Measurements from ENCODE around the gene JPH3.
"Not testable (repeated sequence)": the region's sequence is repeated elsewhere in the genome, so short reads cannot be mapped to it uniquely, and the experiment has no call there.

The JPH3 gene

DNA sequence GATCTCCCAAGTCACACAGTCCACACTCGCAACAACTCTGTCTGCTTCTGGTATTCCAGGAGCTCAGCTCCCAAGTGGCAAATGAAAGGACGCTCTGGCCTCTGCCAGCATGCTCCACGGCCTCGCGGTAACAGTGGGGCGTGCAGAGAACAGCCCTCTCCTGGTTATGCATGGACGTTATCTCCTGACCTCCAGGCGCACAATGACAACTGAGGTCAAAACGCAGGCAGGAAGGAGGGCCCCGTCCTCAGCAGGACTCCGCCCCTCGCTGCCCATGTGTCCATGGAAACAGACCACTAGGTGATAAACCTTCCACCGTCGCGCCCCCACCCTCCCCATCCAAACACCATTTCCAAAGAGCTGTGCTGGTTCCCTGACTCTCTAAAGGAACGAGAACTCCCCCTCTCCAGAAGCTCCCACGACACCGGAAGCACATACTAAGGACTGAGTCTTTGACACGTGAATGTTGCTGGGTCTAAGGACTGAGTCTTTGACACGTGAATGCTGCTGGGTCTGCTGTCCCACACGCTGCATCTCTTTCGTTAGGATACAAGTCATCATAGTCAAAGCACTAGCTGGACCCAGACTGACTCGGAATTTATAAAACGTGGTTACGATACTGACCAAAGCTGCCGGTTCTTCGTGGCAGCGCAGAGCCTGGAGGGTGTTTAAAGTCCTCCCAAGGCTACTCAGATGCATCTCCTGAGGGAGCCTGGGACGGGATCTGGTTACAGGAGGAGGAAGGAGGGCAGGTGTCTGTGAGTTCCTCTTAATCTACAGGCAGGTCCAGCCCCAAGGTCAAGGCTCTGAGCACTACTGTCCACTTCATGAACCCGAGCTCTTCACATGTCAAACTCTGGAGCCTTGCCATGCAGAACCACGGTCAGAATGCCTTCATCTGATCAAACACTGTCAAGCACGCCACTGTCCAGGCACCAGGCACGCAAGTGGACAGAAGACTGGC lies 119.6 kb downstream of the JPH3 start:
- DNase-seq: no peak

DNA sequence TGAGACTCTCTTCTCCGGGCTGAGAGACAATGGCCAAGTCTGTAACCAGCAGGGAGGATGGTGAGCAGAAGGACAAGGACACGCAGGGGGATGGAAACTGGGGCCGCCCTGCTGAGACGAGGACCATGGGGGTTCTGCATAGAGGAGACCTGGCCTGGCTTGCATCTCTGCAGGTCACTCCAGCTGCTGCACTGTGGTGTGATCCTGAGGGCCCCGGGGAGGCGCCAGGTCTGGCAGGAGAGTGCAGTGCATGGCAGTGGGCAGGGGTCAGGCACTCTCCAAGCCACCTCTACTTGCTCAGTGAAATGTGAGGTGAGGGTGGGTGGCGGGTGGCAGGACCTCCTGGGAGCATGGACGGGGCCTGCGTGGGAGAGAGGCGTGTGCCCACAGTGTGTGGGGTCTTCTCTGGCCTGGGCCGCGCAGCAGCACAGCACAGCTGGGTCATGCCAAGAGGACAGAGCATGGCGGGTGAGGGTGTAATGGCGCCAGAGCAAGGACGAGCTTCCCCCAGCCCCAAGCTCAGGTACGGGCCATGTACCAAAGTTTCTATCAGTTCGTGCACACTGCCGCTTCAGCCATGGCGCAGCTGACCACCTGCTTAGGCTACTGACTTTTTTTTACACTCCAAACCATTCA lies 120.4 kb downstream of the JPH3 start:
- no peak for DNase-seq

- peak; percentile 79 for DNase-seq
These were observed 120.9 kb downstream of the JPH3 start for GRCh38 chr16:87723226-87723623.

DNA sequence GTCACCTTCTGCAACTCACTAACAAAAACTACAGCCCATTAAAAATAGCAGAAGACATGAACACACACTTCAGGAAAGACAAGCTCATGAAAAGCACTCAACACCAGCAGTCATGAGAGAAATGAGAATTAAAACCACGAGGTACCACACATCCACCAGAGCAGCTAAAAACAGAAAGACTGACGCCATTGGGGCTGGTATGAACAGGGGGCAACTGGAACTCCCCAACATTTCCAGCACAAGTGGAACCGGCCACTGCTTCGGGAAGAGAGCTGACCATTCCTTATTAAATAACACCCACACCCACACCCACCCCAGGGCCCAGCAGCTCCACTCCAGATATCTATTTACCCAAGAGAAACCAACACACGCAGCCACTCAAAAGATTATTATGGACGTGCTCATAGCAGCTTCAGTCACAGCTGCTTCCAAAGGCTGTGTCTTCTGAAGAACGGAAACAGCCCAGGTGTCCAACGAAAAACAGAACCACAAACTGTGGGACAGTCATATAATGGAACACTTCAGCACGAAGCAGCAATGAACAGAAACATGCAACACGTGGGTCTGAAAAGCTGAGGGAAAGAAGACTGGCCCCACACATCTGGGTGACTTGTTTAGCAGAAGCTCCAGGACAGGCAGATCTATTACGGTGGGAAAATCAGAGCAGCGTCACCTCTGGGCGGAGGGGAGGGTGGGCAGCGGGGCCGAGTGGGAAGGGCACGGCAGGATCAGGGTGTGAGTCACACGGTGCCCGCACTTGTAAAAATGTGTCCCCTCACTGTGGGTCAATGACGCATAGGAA lies 122.4 kb downstream of the JPH3 start:
- DNase-seq: peak; percentile 68

GRCh38 chr16:87725596-87726235 lies 123.4 kb downstream of the JPH3 start:
- no peak for DNase-seq

DNA sequence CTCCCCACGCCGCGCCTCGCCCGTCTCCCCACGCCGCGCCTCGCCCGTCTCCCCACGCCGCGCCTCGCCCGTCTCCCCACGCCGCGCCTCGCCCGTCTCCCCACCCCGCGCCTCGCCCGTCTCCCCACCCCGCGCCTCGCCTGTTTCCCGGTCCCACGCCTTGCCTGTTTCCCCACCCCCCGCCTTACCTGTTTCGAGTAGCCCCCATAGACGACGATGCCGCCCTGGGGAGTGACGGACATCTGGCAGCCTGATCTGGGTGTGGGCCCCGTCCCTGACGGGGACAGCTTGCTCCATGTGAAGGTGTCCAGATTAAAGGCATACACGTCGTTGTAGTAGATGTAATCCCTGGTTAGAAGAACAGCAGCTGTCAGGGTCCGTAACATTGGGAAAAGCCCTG lies 124.3 kb downstream of the JPH3 start:
- not testable (repeated sequence) for DNase-seq

DNA sequence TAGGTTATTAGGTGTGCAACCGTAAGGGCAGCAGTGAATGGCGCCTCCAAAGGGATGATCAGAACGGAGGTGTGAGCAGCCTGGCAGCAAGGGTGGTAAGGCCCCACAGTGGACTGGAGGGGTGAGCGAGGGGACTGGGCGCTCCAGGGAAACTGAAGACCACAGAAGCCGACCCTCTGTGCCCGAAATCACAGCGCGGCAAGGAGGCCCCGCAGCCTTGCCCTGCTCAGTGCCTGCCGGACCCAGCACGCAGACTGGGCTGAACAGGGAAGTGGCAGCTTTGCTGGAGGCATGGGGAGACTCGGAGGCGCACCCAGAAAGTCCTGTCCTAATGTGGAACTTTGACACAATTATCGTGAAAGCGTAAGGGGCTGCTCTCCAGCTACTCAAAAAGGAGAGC lies 125.0 kb downstream of the JPH3 start:
- DNase-seq: no peak

GRCh38 chr16:87728026-87728425 lies 125.7 kb downstream of the JPH3 start:
- no peak for DNase-seq

DNA sequence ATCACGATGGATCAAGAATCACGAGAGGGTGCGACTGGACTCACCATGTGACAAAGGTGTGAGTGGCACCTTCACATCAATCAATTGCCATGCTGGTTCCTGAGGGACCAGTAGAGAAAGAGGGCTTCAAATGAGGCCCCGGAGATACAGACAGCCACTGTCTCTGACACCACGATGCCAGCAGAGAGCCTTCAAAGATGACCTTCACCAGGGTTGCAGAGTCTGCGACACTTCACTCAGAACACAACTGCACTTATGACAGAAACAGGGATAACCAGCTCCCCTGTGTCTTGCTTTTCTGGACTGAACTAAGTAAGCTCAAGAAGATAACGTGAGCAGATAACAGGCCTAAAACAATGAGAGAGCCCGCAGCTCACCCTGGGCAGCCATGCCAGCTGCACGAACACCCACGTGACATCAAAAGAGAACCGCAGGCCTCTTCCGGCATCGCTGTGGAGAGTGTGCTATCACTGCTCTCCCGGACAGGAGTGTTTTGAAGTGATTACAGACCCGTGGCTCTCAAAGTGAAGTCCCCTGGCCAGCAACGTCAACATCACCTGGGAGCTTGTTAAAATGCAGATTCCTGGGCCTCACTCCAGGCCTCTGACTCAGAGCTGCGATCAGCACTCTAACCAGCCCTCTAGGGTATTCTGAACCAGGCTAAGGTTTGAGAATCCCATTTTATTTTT lies 127.1 kb downstream of the JPH3 start:
- no peak for DNase-seq

DNA sequence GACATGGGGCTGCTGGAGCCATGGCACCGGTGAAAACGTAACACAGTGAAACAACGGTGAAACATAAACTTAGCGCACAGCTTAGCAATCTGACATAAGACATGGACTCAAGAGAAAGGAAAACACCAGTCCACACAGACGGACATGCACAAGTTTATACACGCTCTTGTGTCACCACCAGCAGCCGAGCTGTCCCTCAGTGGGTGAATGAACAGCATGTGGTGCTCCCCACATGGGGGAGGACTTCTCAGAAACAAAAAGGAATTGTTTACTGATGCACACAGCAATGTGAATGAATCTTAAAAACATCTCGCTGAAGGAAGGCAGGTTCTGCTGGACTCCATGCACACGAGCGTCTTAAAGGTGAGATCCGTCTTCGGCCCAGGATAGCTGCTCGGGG lies 129.3 kb downstream of the JPH3 start:
- no peak for DNase-seq

DNA sequence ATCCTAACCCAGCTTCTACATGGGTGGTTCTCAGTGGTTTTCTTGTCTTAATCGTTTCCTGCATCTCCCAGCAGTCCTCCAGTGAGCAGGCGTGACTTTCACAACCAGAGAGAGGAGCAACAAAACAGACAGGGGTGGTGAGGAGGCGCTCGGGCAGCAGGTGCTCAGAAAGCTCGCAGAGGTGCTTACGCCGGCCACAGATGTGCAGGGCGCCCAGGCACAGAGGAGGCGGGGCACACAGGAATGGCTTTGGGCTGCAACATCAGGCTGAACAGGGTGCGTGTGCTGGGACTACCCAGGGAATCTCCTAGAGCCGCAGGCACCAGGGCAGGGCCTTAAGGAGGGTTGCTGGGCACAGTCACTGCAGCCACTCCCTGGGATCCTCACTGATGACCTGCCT lies 130.9 kb downstream of the JPH3 start:
- DNase-seq: peak; percentile 86

GRCh38 chr16:87734644-87735043 lies 132.3 kb downstream of the JPH3 start:
- DNase-seq: no peak

DNA sequence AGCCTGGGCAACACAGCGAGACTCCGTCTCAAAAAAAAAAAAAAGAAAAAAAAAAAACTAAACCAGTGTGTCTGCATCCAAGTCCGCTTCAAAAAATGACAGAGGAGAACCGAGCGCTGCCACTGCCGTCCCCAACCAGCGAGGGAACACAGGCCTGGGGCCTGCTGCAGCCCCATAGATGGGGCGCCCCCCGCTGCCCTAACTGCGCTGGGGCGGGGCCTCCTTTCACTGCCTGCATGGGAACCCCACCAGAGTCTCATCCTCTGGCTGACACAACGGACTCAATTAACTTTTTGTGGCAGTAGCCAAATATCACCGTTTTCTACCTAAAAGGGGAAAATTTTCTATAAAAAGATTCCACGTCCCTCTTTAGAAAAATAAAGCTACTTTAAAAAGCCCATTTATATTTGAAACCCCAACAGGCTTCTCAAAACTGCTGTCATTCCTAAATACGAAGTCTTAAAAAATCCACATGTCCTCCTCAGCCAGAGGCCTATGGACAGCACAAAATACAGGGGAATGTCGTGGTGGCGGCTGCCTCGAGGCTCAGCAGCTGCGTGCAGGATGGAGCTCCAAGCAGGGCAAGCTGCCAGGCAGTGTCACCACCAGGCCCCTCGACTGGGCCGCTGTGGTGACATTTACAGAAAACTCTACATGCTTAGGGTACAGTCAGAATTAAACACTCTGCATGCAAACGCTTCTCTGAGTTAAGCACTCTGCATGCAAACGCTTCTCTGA lies 133.1 kb downstream of the JPH3 start:
- no peak for DNase-seq

DNA sequence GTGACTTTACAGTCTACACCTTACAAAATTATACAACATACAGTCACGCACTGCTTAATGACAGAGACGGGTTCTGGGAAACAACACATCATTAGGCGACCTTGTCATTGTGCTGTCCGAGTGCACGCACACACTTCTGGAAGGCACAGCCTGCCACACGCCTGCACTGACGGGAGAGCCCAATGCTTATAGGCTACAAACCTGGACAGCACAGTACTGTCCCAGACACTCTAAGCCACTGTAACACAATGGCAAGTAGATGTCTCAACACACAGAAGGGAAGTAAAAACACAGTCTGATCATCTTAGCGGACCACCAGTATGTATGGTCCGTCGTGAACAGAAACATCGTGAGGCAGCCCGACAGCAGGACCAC lies 133.7 kb downstream of the JPH3 start:
- DNase-seq: no peak

GRCh38 chr16:87739801-87740200 lies 137.5 kb downstream of the JPH3 start:
- no peak for DNase-seq

DNA sequence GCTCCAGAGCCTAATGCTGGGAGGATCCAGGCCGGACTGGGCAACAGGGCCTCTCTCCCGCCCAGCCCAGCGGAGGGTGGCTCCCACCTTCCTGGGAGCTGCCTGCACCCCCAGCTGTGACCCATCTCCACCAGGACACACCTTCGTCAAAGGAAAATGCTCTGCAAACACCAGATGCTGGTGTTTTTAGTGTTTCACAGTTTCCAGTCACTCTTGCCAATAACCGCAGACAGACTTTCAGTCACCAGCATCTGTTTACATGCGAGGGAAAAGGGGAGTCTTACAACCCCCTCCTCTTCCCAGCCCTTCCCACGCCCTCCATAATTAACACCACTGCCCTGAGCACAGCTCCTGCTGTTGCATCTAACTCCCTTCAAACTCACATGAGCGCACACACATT lies 138.1 kb downstream of the JPH3 start:
- no peak for DNase-seq

DNA sequence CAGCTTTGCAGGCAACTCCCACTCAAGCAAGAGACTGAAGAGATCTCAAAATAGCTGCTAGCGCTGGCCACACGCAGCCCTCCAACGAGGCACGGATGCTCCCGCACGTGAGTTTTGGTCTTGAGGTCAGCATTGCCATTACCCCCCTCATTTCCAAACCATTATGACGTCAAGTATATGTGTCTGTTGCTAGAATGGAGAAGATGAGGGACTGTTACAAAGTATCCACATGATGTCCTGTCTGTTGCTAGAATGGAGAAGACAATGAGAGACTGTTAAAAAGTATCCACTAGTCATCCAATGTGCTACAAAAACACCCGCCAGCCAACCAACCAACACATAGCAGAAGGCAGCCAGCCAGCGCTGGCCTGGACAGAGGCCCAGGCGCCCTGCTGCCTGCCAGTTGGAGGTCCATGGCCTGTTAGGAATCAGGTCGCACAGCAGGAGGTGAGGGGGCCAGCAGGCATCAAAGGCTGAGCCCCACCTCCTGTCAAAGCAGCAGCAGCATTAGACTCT lies 138.7 kb downstream of the JPH3 start:
- no peak for DNase-seq

- DNase-seq: no peak
These were observed 139.6 kb downstream of the JPH3 start for GRCh38 chr16:87741700-87742415.

GRCh38 chr16:87742781-87743490 lies 140.6 kb downstream of the JPH3 start:
- no peak for DNase-seq
